ENCODE data around the gene ANXA10. TPM values are rescaled to one million over a fixed set of nuclear protein-coding genes. Genes with fewer than 3 reads are reported as not detected.
A peak's percentile ranks its signal among the peaks of the same experiment; 100 is the strongest.

The ANXA10 gene
- total and polyA plus RNA-seq, 2 of the 4 experiments (the other 2 are of a cell fraction): 0.44 to 0.72 TPM

DNA sequence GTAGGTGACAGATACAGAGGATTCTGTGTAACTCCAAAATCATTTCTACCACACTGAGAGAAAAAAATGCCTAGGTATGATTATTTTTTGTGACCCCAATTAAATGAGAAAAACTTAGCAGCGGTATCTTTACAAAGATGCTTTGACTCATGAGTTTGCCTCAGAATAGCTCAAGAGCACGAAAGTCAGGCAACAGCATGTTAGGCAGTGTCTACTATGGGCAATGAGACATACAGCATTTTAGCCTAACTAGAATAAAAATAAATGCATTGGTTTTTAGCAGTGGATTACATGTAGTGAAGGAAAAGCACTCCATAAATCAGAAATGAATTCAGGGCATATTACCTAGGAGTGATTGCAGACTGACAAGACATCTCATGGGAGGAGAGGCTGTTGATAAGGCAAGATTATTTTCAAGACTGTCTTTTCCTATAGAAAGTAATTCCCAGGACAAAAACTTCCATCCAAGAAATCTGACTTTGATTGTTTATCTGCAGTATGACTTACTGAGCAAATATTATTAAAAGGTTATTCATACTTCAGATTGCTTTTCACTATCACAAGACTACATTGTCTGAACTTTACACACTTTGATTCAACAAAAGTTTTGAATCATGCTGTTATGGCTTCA lies 3.6 kb downstream of the ANXA10 start:
- intact Hi-C loops (cut with micrococcal nuclease) (no loop called here), dilution Hi-C loops (cut with HindIII; ENCODE audit: low sequenced_read_pairs, unreplicated experiment) (no loop called here), in situ Hi-C loops (cut with MboI; ENCODE audit: low sequenced_read_pairs) (no loop called here)
- Histone ChIP-seq H3K4me2 (ENCODE audit: low read depth, low read length) (no peak overlapping the region), H3K23ac (ENCODE audit: low read depth, low read length) (no peak overlapping the region), H4K91ac (ENCODE audit: insufficient read depth, low read depth, low read length) (no peak overlapping the region), H2AFZ (replicated peaks; ENCODE audit: low read length, poor library complexity) (no peak overlapping the region), H4K8ac (ENCODE audit: low read depth in 2 of 2, low read length in 2 of 2) (no peak overlapping the region), H3K9me1 (ENCODE audit: insufficient read depth, low read length) (no peaks in the 10 kb centered on the region), H3K27ac (ENCODE audit: insufficient read depth, low read length) (no peak overlapping the region), H2BK120ac (ENCODE audit: low read depth, low read length) (no peak overlapping the region), H2BK5ac (ENCODE audit: low read depth, low read length, poor library complexity, severe bottlenecking) (no peak overlapping the region), H3K4ac (ENCODE audit: low read depth, low read length) (no peak overlapping the region), H2AK9ac (replicated peaks; ENCODE audit: low read depth, low read length, poor library complexity) (no peak overlapping the region), H4K5ac (ENCODE audit: low read depth, low read length) (no peak overlapping the region), H3K9me3 (ENCODE audit: control insufficient read depth, insufficient read depth, low read length) (no peaks in the 10 kb centered on the region), H4K20me1 (ENCODE audit: insufficient read depth, low read length) (no peaks in the 10 kb centered on the region), H3K18ac (ENCODE audit: low read depth, low read length) (no peak overlapping the region), H3K79me1 (ENCODE audit: low read depth in 1 of 2, low read length in 2 of 2) (no peaks in the 10 kb centered on the region), H3K14ac (replicated peaks; ENCODE audit: low read depth, low read length) (no peak overlapping the region), H3K9ac (ENCODE audit: low read depth, low read length) (no peak overlapping the region), H3K27me3 (ENCODE audit: control insufficient read depth, insufficient read depth, low read length) (no peaks in the 10 kb centered on the region), H3K4me3 (ENCODE audit: insufficient read depth, low read depth, low read length) (no peak overlapping the region), H3K4me1 (ENCODE audit: control insufficient read depth, insufficient read depth, low read length) (0 out of 2 replicates have a peak, but pooled peaks cover 4% of the 10 kb centered on the region), H2AK5ac (ENCODE audit: low read depth, low read length) (no peak overlapping the region), H2BK20ac (ENCODE audit: low read depth, low read length) (no peak overlapping the region), H2BK15ac (ENCODE audit: low read depth, low read length) (no peak overlapping the region), H3K36me3 (ENCODE audit: control insufficient read depth, insufficient read depth, low read length) (no peaks in the 10 kb centered on the region), H3K56ac (ENCODE audit: extremely low read depth, insufficient read depth, low read length) (no peak overlapping the region)
- no CpG with 5 or more reads among the region's 2 CpGs for WGBS, 2 experiments (ENCODE audit: extremely low coverage in 2 of 2, insufficient read length in 1 of 2)
- ATAC-seq (ENCODE audit: low read depth): peak; percentile 75
- POLR2A ChIA-PET (ENCODE audit: unreplicated experiment): no interaction called here
- peak; percentile 57 for DNase-seq
- CTCF ChIA-PET: interaction anchor here (0.5 kb wide), 1 partner anchor 456 kb away, joined by 3 read pairs; no protein-coding TSS in a partner anchor
- TF ChIP-seq, protein P1, sequence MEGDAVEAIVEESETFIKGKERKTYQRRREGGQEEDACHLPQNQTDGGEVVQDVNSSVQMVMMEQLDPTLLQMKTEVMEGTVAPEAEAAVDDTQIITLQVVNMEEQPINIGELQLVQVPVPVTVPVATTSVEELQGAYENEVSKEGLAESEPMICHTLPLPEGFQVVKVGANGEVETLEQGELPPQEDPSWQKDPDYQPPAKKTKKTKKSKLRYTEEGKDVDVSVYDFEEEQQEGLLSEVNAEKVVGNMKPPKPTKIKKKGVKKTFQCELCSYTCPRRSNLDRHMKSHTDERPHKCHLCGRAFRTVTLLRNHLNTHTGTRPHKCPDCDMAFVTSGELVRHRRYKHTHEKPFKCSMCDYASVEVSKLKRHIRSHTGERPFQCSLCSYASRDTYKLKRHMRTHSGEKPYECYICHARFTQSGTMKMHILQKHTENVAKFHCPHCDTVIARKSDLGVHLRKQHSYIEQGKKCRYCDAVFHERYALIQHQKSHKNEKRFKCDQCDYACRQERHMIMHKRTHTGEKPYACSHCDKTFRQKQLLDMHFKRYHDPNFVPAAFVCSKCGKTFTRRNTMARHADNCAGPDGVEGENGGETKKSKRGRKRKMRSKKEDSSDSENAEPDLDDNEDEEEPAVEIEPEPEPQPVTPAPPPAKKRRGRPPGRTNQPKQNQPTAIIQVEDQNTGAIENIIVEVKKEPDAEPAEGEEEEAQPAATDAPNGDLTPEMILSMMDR (conservative IDR thresholded peaks at IDR 0.05; ENCODE audit: low read depth, low read length): no peak
- TF ChIP-seq SMC3 (IDR thresholded peaks at IDR 0.05; ENCODE audit: low read depth, low read length) (no peak), MAFK (IDR thresholded peaks at IDR 0.05; ENCODE audit: low read depth, low read length) (no peak), POLR2A (IDR thresholded peaks at IDR 0.05; ENCODE audit: low read depth, low read length) (no peak), BHLHE40 (IDR thresholded peaks at IDR 0.05; ENCODE audit: low read depth, low read length) (no peak), NFE2L2 (IDR thresholded peaks at IDR 0.05; ENCODE audit: low read depth, low read length) (no peak), RCOR1 (IDR thresholded peaks at IDR 0.05; ENCODE audit: insufficient replicate concordance, low read length) (no peak), MAZ (IDR thresholded peaks at IDR 0.05; ENCODE audit: borderline replicate concordance, low read depth, low read length) (no peak), ELK1 (IDR thresholded peaks at IDR 0.05; ENCODE audit: borderline replicate concordance, low read depth, low read length) (no peak), RFX5 (IDR thresholded peaks at IDR 0.05; ENCODE audit: low read depth, low read length) (no peak), MXI1 (IDR thresholded peaks at IDR 0.05; ENCODE audit: borderline replicate concordance, low read depth, low read length) (no peak), USF2 (IDR thresholded peaks at IDR 0.05; ENCODE audit: low read depth, low read length) (no peak), FOS (IDR thresholded peaks at IDR 0.05; ENCODE audit: low read depth, low read length) (no peak), CEBPB (IDR thresholded peaks at IDR 0.05; ENCODE audit: low read depth, low read length) (no peak)
- BruUV-seq (replicated peaks): no TSS peak
